Stimulated activated naive CD8-positive, alpha-beta T cell treated with anti-CD3 and anti-CD28 coated beads, Interleukin-15, amount 100 ng/mL, for 72 hours (primary cell): ENCODE measurements around the gene SCD.

ENCODE experiments used
- ATAC-seq: fragments of 150-1000 bp; cut with Tn5 transposase; 2 replicates; pipeline ENCODE4 v1.10.0; 2021; ENCODE audit warnings: mild to moderate bottlenecking, moderate library complexity
- DNase-seq, 2 donors: peaks; one replicate each; pipeline ENCODE4 v3.0.0; 2021 to 2022
- H3K27ac Mint-ChIP-seq, 2 donors: one replicate each; pipeline ENCODE4 v1.8.0; 2022; ENCODE audit warnings: mild to moderate bottlenecking in 2 of 2, mixed read lengths in 2 of 2, moderate library complexity in 2 of 2
- H3K27me3 Mint-ChIP-seq: one replicate; pipeline ENCODE4 v1.8.0; 2022; ENCODE audit warnings: mixed read lengths
- H3K4me1 Mint-ChIP-seq: one replicate; pipeline ENCODE4 v1.8.0; 2022; ENCODE audit warnings: mild to moderate bottlenecking, mixed read lengths
- H3K4me3 Mint-ChIP-seq, 2 donors: one replicate each; pipeline ENCODE4 v1.8.0; 2022; ENCODE audit warnings: mild to moderate bottlenecking in 2 of 2, mixed read lengths in 2 of 2, moderate library complexity in 1 of 2
- H3K9me3 Mint-ChIP-seq, 2 donors: one replicate each; pipeline ENCODE4 v1.8.0; 2022; ENCODE audit warnings: mixed read lengths in 2 of 2

SCD gene

GRCh38 chr10:100349672-100350071 lies 2.6 kb downstream of the SCD start:
- ATAC-seq (no peak), DNase-seq (no peak)
- Mint-ChIP-seq H3K4me1 (peaks cover 75% of the 10 kb centered on the region), H3K27me3 (no peaks in the 10 kb centered on the region), H3K27ac (peak overlapping the region in 1 of 2 donors; percentile 51), H3K9me3 (no peaks in the 10 kb centered on the region), H3K4me3 (peak overlapping the region; percentile 92 to 94)

GRCh38 chr10:100350914-100351485 lies 4.0 kb downstream of the SCD start:
- ATAC-seq (no peak), DNase-seq (no peak)
- Mint-ChIP-seq H3K4me1 (peaks cover 76% of the 10 kb centered on the region), H3K9me3 (no peaks in the 10 kb centered on the region), H3K27me3 (no peaks in the 10 kb centered on the region), H3K27ac (peak overlapping the region in 1 of 2 donors; percentile 28), H3K4me3 (peak overlapping the region; percentile 3 to 92)

- peaks cover 67% of the 10 kb centered on the region for H3K4me1 Mint-ChIP-seq
- no peaks in the 10 kb centered on the region for H3K9me3 Mint-ChIP-seq
- no peak overlapping the region for H3K27ac Mint-ChIP-seq
- H3K4me3 Mint-ChIP-seq = no peak overlapping the region
- no peak for ATAC-seq
- DNase-seq = no peak
- H3K27me3 Mint-ChIP-seq = no peaks in the 10 kb centered on the region
These were observed 6.9 kb downstream of the SCD start for GRCh38 chr10:100353770-100354485.

GRCh38 chr10:100355086-100355485 lies 8.1 kb downstream of the SCD start:
- ATAC-seq = no peak
- H3K9me3 Mint-ChIP-seq = no peaks in the 10 kb centered on the region
- no peak overlapping the region for H3K4me3 Mint-ChIP-seq
- H3K27me3 Mint-ChIP-seq = no peaks in the 10 kb centered on the region
- peak overlapping the region in 1 of 2 donors; percentile 4 for H3K27ac Mint-ChIP-seq
- H3K4me1 Mint-ChIP-seq = peaks cover 60% of the 10 kb centered on the region
- DNase-seq = no peak

- ATAC-seq (no peak), DNase-seq (no peak)
- H3K27ac Mint-ChIP-seq = no peak overlapping the region
- H3K9me3 Mint-ChIP-seq = no peaks in the 10 kb centered on the region
- no peaks in the 10 kb centered on the region for H3K27me3 Mint-ChIP-seq
- peaks cover 48% of the 10 kb centered on the region for H3K4me1 Mint-ChIP-seq
- no peak overlapping the region for H3K4me3 Mint-ChIP-seq
These were observed 9.3 kb downstream of the SCD start for GRCh38 chr10:100356067-100357017.

- H3K4me1 Mint-ChIP-seq = peaks cover 39% of the 10 kb centered on the region
These were observed 10.2 kb downstream of the SCD start for GRCh38 chr10:100357059-100357858.

GRCh38 chr10:100359030-100359432 lies 12.0 kb downstream of the SCD start:
- DNase-seq = no peak
- H3K27me3 Mint-ChIP-seq = no peaks in the 10 kb centered on the region
- peaks cover 35% of the 10 kb centered on the region for H3K4me1 Mint-ChIP-seq
- peak overlapping the region in 1 of 2 donors; percentile 83 for H3K27ac Mint-ChIP-seq
- H3K4me3 Mint-ChIP-seq = no peak overlapping the region
- no peaks in the 10 kb centered on the region for H3K9me3 Mint-ChIP-seq
- no peak for ATAC-seq

More at GRCh38 chr10:100357059-100357858, 10.2 kb downstream of the SCD start:
- Mint-ChIP-seq H3K4me3 (no peak overlapping the region), H3K9me3 (no peaks in the 10 kb centered on the region), H3K27ac (peak overlapping the region in 1 of 2 donors; percentile 82), H3K27me3 (no peaks in the 10 kb centered on the region)
- ATAC-seq (no peak), DNase-seq (no peak)

GRCh38 chr10:100359529-100360150 lies 12.6 kb downstream of the SCD start:
- H3K4me1 Mint-ChIP-seq = peaks cover 35% of the 10 kb centered on the region
- ATAC-seq = no peak
- peak overlapping the region in 1 of 2 donors; percentile 16 for H3K27ac Mint-ChIP-seq

GRCh38 chr10:100360234-100360633 lies 13.2 kb downstream of the SCD start:
- Mint-ChIP-seq H3K27ac (no peak overlapping the region), H3K27me3 (no peaks in the 10 kb centered on the region), H3K4me1 (peaks cover 30% of the 10 kb centered on the region), H3K4me3 (no peak overlapping the region), H3K9me3 (no peaks in the 10 kb centered on the region)
- DNase-seq (no peak), ATAC-seq (no peak)

More at GRCh38 chr10:100359529-100360150, 12.6 kb downstream of the SCD start:
- DNase-seq = no peak
- Mint-ChIP-seq H3K4me3 (no peak overlapping the region), H3K9me3 (no peaks in the 10 kb centered on the region), H3K27me3 (no peaks in the 10 kb centered on the region)

- Mint-ChIP-seq H3K4me3 (no peak overlapping the region), H3K9me3 (no peaks in the 10 kb centered on the region), H3K27ac (peak overlapping the region in 1 of 2 donors; percentile 37), H3K4me1 (peaks cover 21% of the 10 kb centered on the region), H3K27me3 (no peaks in the 10 kb centered on the region)
- no peak for DNase-seq
- ATAC-seq = no peak
These were observed 15.8 kb downstream of the SCD start for GRCh38 chr10:100362570-100363496.

GRCh38 chr10:100364175-100364574 lies 17.1 kb downstream of the SCD start:
- Mint-ChIP-seq H3K27me3 (no peaks in the 10 kb centered on the region), H3K4me3 (no peak overlapping the region), H3K9me3 (no peaks in the 10 kb centered on the region), H3K27ac (no peak overlapping the region), H3K4me1 (peaks cover 17% of the 10 kb centered on the region)
- ATAC-seq = no peak
- DNase-seq = no peak

GRCh38 chr10:100364735-100365391 lies 17.8 kb downstream of the SCD start:
- Mint-ChIP-seq H3K4me3 (no peak overlapping the region), H3K27me3 (no peaks in the 10 kb centered on the region), H3K4me1 (peaks cover 14% of the 10 kb centered on the region), H3K27ac (no peak overlapping the region), H3K9me3 (no peaks in the 10 kb centered on the region)
- ATAC-seq = no peak
- DNase-seq = no peak

- ATAC-seq = no peak
- Mint-ChIP-seq H3K9me3 (no peaks in the 10 kb centered on the region), H3K4me1 (peaks cover 6% of the 10 kb centered on the region), H3K27me3 (no peaks in the 10 kb centered on the region), H3K4me3 (no peak overlapping the region), H3K27ac (no peak overlapping the region)
- no peak for DNase-seq
These were observed 21.7 kb downstream of the SCD start for GRCh38 chr10:100368721-100369120.
